Ishikawa (cell line): ENCODE measurements around the gene GZMB.

ENCODE experiments used
- EGR1 ChIP-seq: IDR thresholded peaks from 2 replicates; pipeline ENCODE4 v1.6.1; 2012
- EP300 ChIP-seq: IDR thresholded peaks from 2 replicates; pipeline ENCODE4 v1.6.1; 2012; ENCODE audit warnings: borderline replicate concordance
- FOXM1 ChIP-seq: IDR thresholded peaks from 2 replicates; pipeline ENCODE4 v1.6.1; 2012; ENCODE audit warnings: low read depth, borderline replicate concordance
- RAD21 ChIP-seq: IDR thresholded peaks from 2 replicates; pipeline ENCODE4 v1.6.1; 2012; ENCODE audit warnings: low read depth
- TAF1 ChIP-seq: IDR thresholded peaks from 2 replicates; pipeline ENCODE4 v1.6.1; 2012; ENCODE audit warnings: low read depth, mild to moderate bottlenecking
- TCF12 ChIP-seq: IDR thresholded peaks from 2 replicates; pipeline ENCODE4 v1.6.1; 2012; ENCODE audit warnings: low read depth
- YY1 ChIP-seq: IDR thresholded peaks from 2 replicates; pipeline ENCODE4 v1.6.1; 2012; ENCODE audit warnings: low read depth
- TF ChIP-seq, protein P1 (sequence below): IDR thresholded peaks from 2 replicates; pipeline ENCODE4 v1.6.1; 2012; ENCODE audit warnings: low read depth, mild to moderate bottlenecking

DNA sequence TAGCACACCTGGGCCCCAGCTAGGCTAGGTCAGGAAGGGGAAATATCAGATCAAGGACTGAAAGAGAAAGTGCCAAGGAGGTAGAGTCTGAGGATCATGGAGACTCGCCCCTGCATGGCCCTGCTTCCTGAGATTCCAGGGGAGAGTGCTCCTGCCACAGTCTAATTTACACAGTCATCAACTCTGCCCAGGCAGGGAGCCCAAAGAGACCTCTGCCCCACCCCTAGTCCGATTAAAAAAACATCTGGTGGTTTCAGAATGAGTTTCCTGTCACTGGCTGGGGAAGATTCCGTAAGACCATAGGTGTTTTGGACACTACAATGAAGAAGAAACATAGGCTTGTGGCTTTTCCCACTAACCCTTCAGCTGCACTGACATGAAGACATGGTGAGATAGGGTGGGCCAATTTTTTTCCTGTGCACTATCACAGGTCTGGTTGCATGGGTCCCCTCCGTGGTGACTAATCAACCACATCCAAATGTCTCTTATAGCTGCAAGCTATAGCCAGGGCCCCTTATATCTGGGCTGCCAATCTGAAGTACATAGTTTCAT is 31.5 kb upstream of the GZMB start:
- TF ChIP-seq TAF1 (no peak), EP300 (no peak), RAD21 (no peak), EGR1 (no peak), TCF12 (no peak), FOXM1 (no peak), YY1 (no peak)
- TF ChIP-seq, protein P1, sequence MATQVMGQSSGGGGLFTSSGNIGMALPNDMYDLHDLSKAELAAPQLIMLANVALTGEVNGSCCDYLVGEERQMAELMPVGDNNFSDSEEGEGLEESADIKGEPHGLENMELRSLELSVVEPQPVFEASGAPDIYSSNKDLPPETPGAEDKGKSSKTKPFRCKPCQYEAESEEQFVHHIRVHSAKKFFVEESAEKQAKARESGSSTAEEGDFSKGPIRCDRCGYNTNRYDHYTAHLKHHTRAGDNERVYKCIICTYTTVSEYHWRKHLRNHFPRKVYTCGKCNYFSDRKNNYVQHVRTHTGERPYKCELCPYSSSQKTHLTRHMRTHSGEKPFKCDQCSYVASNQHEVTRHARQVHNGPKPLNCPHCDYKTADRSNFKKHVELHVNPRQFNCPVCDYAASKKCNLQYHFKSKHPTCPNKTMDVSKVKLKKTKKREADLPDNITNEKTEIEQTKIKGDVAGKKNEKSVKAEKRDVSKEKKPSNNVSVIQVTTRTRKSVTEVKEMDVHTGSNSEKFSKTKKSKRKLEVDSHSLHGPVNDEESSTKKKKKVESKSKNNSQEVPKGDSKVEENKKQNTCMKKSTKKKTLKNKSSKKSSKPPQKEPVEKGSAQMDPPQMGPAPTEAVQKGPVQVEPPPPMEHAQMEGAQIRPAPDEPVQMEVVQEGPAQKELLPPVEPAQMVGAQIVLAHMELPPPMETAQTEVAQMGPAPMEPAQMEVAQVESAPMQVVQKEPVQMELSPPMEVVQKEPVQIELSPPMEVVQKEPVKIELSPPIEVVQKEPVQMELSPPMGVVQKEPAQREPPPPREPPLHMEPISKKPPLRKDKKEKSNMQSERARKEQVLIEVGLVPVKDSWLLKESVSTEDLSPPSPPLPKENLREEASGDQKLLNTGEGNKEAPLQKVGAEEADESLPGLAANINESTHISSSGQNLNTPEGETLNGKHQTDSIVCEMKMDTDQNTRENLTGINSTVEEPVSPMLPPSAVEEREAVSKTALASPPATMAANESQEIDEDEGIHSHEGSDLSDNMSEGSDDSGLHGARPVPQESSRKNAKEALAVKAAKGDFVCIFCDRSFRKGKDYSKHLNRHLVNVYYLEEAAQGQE, result no peak
